K562 (cell line): Measurements from ENCODE around the gene THADA. TPM values are rescaled to one million over a fixed set of nuclear protein-coding genes. Genes with fewer than 3 reads are reported as not detected.

Source experiments
- CBX1 ChIP-seq: sonication (generic); IDR thresholded peaks from 2 replicates; pipeline ENCODE4 v1.6.1; 2016; ENCODE audit warnings: antibody characterized with exemption, low read depth, mild to moderate bottlenecking
- ESRRB ChIP-seq: fragments of 250-450 bp; sonication (Bioruptor Pico); IDR thresholded peaks from 2 replicates; pipeline ENCODE4 v1.5.0; 2020; ENCODE audit warnings: mild to moderate bottlenecking, moderate library complexity, borderline replicate concordance
- FUS ChIP-seq: fragments of 200-400 bp; formaldehyde crosslinking; optimal IDR thresholded peaks from 2 replicates; pipeline ENCODE3; 2017; ENCODE audit warnings: low read depth, low read length
- HDAC8 ChIP-seq: fragments of 450-650 bp; IDR thresholded peaks from 2 replicates; pipeline ENCODE4 v1.6.1; 2016; ENCODE audit warnings: mild to moderate bottlenecking, missing genetic modification characterization, moderate library complexity, missing compliant biosample characterization
- HOXB6 ChIP-seq: fragments of 250-450 bp; sonication (Bioruptor Pico); IDR thresholded peaks from 2 replicates; pipeline ENCODE4 v1.5.1; 2022; ENCODE audit warnings: mild to moderate bottlenecking, borderline replicate concordance
- NRF1 ChIP-seq, 2 experiments: fragments of 450-650 bp; IDR thresholded peaks in 1 of 2; conservative IDR thresholded peaks in 1 of 2; 2 replicates each; pipeline ENCODE4 v1.6.1; 2014; ENCODE audit warnings: mild to moderate bottlenecking in 2 of 2
- NUFIP1 ChIP-seq: fragments of 450-650 bp; IDR thresholded peaks from 2 replicates; pipeline ENCODE4 v1.6.1; 2018; ENCODE audit not compliant: partially characterized antibody
- RUNX1 ChIP-seq: sonication (generic); IDR thresholded peaks from 2 replicates; pipeline ENCODE4 v1.6.1; 2016; ENCODE audit warnings: antibody characterized with exemption, low read depth
- ZKSCAN3 ChIP-seq: fragments of 250-450 bp; sonication (Bioruptor Pico); IDR thresholded peaks from 2 replicates; pipeline ENCODE4 v1.4.0; 2020
- ZNF586 ChIP-seq: fragments of 450-650 bp; formaldehyde crosslinking; conservative IDR thresholded peaks from 2 replicates; pipeline ENCODE4 v1.4.0; 2020; ENCODE audit warnings: mild to moderate bottlenecking, moderate library complexity
- polyA plus RNA-seq, 8 experiments: library from polyadenylated mRNA; depleted of rRNA in 4 of 8; stranded (reverse) in 5 of 8; unstranded in 3 of 8; fragments of >200 nt; fragmentation: Nextera tagmentation in 2 of 8; fragmentation: Illumina TruSeq in 1 of 8; extraction: Ambion mirVana in 2 of 8; extraction: Trizol in 1 of 8; gene quantifications; 2 replicates each; pipeline versions ENCODE4 v1.2.1 to v1.2.3, GENCODE V29; 2011 to 2014; ENCODE audit warnings: inconsistent platforms in 1 of 8, missing spikeins in 1 of 8
- total RNA-seq, 7 experiments: library from RNA; depleted of rRNA in 6 of 7; stranded (reverse); fragments of >200 nt in 6 of 7; fragmentation: Illumina TruSeq in 2 of 7; extraction: Trizol in 2 of 7; gene quantifications; 2 replicates each; pipeline versions ENCODE4 v1.2.1 to v1.2.3, GENCODE V29; 2011 to 2021; ENCODE audit warnings: low replicate concordance in 1 of 7
- TF ChIP-seq, protein P1 (sequence below): fragments of 450-650 bp; conservative IDR thresholded peaks from 2 replicates; pipeline ENCODE4 v1.6.1; 2016; ENCODE audit warnings: missing genetic modification characterization, low read depth, mild to moderate bottlenecking, control low read depth, missing compliant biosample characterization
- TF ChIP-seq, protein P2 (sequence below): sonication (generic); formaldehyde crosslinking; IDR thresholded peaks from 2 replicates; pipeline ENCODE4 v1.4.0; 2020; ENCODE audit warnings: mild to moderate bottlenecking, missing genetic modification reagents
- TF ChIP-seq, protein P3 (sequence below): sonication (generic); formaldehyde crosslinking; IDR thresholded peaks from 2 replicates; pipeline ENCODE4 v1.8.0; 2022; ENCODE audit warnings: mild to moderate bottlenecking, missing genetic modification reagents
- TF ChIP-seq, protein P4 (sequence below): fragments of 450-650 bp; IDR thresholded peaks from 2 replicates; pipeline ENCODE4 v1.6.1; 2016
- TF ChIP-seq, protein P5 (sequence below): fragments of 450-650 bp; formaldehyde crosslinking; IDR thresholded peaks from 2 replicates; pipeline ENCODE4 v1.4.0; 2022; ENCODE audit warnings: missing genetic modification characterization

The THADA gene
- total and polyA plus RNA-seq, 9 of the 15 experiments (the other 6 are each of a cell fraction or from before 2014, with no cell fraction given), result 17.8 to 34.7 (median 31.9) TPM

DNA sequence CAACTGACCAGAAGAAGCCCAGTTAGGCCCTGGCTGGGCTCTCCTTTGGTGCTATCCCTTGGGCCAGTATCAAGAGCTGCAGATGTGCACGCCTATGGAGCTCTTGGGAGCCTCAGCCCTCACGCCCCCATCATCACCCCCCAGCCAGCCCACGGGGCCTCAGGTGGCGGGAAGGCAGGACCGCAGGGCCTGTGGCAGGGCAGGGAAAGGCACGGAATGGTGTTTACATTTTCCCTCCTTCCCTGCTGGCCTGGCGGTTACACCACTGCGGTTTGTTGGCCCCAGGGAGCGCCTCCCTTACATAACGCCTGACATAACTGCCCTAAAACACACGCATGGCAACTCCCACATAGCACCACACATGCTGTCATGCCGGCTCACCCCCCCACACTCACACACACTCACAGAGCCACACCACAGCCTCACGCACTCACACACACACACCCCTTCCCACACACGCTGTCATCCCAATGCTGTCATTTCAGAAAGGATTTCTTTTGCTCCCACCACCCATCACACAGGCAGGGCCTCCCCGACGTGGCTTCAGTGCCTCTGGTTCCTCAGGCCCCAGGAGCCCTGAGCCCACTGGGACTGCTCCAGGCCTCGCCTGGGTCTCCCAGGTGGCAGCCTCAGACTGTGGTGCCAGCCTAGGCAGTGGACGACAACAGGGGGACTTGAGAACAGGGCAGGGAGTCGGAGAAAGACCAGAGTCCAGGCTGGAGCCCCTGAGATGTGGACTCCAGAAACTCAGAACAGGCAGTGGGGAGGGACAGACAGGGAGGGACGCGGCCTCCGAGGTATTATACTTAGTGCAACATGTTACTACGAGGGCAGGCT lies 385.2 kb downstream of the THADA start (continued):
- TF ChIP-seq, protein P1, sequence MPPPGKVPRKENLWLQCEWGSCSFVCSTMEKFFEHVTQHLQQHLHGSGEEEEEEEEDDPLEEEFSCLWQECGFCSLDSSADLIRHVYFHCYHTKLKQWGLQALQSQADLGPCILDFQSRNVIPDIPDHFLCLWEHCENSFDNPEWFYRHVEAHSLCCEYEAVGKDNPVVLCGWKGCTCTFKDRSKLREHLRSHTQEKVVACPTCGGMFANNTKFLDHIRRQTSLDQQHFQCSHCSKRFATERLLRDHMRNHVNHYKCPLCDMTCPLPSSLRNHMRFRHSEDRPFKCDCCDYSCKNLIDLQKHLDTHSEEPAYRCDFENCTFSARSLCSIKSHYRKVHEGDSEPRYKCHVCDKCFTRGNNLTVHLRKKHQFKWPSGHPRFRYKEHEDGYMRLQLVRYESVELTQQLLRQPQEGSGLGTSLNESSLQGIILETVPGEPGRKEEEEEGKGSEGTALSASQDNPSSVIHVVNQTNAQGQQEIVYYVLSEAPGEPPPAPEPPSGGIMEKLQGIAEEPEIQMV, result no peak
- no peak for TF ChIP-seq ESRRB (CRISPR knock-in tag)
- no peak for TF ChIP-seq FUS
- no peak for TF ChIP-seq RUNX1
- no peak; the same call in 1 of the 2 replicates for TF ChIP-seq CBX1
- TF ChIP-seq ZKSCAN3, result no peak
- TF ChIP-seq, protein P2, sequence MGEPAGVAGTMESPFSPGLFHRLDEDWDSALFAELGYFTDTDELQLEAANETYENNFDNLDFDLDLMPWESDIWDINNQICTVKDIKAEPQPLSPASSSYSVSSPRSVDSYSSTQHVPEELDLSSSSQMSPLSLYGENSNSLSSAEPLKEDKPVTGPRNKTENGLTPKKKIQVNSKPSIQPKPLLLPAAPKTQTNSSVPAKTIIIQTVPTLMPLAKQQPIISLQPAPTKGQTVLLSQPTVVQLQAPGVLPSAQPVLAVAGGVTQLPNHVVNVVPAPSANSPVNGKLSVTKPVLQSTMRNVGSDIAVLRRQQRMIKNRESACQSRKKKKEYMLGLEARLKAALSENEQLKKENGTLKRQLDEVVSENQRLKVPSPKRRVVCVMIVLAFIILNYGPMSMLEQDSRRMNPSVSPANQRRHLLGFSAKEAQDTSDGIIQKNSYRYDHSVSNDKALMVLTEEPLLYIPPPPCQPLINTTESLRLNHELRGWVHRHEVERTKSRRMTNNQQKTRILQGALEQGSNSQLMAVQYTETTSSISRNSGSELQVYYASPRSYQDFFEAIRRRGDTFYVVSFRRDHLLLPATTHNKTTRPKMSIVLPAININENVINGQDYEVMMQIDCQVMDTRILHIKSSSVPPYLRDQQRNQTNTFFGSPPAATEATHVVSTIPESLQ (CRISPR knock-in tag), result no peak
- TF ChIP-seq ZNF586 (CRISPR knock-in tag), result no peak
- peak; percentile 40 to 61; a peak in 3 of 4 replicates for TF ChIP-seq NRF1 (conservative IDR thresholded peaks at IDR 0.05 in 1 of 2, IDR thresholded peaks at IDR 0.05 in 1 of 2)
- TF ChIP-seq, protein P3, sequence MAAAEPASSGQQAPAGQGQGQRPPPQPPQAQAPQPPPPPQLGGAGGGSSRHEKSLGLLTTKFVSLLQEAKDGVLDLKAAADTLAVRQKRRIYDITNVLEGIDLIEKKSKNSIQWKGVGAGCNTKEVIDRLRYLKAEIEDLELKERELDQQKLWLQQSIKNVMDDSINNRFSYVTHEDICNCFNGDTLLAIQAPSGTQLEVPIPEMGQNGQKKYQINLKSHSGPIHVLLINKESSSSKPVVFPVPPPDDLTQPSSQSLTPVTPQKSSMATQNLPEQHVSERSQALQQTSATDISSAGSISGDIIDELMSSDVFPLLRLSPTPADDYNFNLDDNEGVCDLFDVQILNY (CRISPR knock-in tag), result peak; percentile 94; the same call in 1 of the 2 replicates
- TF ChIP-seq, protein P4, sequence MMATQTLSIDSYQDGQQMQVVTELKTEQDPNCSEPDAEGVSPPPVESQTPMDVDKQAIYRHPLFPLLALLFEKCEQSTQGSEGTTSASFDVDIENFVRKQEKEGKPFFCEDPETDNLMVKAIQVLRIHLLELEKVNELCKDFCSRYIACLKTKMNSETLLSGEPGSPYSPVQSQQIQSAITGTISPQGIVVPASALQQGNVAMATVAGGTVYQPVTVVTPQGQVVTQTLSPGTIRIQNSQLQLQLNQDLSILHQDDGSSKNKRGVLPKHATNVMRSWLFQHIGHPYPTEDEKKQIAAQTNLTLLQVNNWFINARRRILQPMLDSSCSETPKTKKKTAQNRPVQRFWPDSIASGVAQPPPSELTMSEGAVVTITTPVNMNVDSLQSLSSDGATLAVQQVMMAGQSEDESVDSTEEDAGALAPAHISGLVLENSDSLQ, result peak; percentile 68
- TF ChIP-seq, protein P5, sequence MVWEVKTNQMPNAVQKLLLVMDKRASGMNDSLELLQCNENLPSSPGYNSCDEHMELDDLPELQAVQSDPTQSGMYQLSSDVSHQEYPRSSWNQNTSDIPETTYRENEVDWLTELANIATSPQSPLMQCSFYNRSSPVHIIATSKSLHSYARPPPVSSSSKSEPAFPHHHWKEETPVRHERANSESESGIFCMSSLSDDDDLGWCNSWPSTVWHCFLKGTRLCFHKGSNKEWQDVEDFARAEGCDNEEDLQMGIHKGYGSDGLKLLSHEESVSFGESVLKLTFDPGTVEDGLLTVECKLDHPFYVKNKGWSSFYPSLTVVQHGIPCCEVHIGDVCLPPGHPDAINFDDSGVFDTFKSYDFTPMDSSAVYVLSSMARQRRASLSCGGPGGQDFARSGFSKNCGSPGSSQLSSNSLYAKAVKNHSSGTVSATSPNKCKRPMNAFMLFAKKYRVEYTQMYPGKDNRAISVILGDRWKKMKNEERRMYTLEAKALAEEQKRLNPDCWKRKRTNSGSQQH (CRISPR knock-in tag), result peak; percentile 89
- TF ChIP-seq HOXB6 (CRISPR knock-in tag), result no peak
- TF ChIP-seq NUFIP1, result no peak
- no peak for TF ChIP-seq HDAC8
